ENCODE measurements around the gene EPS15. TPM values are rescaled to one million over a fixed set of nuclear protein-coding genes. Genes with fewer than 3 reads are reported as not detected.
A peak's percentile ranks its signal among the peaks of the same experiment; 100 is the strongest.

The EPS15 gene
- total and polyA plus RNA-seq, 11 donors: 19.9 to 80.6 (median 67.8) TPM

DNA sequence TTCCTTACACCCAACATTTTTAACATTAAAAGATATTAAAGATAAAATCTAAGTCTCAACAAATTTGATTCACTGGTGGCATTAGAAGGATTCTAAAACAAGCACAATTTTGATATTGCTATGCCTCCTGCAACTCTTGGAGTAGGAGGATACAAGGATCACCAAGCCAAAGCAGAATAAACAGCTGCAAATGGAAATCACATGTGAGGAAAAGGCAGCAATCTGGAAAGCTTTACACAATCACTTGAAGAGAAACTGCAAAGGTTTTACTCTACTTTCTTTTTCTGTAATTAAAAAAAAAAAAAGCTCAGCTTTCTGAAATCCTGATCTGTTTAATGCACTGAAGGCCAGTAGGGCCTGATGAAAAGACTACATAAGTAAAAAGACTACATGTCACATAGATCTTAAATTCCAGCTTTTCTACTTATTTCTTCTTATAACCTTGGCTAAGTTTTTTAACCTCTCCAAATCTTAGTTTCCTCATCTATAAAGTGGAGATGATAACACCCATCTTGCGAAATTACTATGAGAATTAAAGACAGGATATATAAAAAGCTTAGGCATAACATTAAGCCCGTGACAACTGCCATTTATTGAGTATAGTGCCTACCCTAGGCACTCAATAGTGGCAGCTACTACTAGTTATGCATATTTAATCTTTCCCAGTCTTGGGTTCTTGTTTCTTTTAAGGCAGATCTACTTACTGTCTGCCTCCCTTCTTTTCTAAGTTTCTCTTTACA is 73.5 kb downstream of the EPS15 start:
- ATAC-seq: peak in 1 of 4 donors; percentile 54
- no peaks in the 10 kb centered on the region for H3K27me3 ChIP-seq
- WGBS, 4 donors: 79 to 94% (median 88%) methylated on average over 2 of the region's 2 CpGs
- DNase-seq: no peak
- TF ChIP-seq POLR2A (IDR thresholded peaks at IDR 0.05): no peak
- TF ChIP-seq, protein P1, sequence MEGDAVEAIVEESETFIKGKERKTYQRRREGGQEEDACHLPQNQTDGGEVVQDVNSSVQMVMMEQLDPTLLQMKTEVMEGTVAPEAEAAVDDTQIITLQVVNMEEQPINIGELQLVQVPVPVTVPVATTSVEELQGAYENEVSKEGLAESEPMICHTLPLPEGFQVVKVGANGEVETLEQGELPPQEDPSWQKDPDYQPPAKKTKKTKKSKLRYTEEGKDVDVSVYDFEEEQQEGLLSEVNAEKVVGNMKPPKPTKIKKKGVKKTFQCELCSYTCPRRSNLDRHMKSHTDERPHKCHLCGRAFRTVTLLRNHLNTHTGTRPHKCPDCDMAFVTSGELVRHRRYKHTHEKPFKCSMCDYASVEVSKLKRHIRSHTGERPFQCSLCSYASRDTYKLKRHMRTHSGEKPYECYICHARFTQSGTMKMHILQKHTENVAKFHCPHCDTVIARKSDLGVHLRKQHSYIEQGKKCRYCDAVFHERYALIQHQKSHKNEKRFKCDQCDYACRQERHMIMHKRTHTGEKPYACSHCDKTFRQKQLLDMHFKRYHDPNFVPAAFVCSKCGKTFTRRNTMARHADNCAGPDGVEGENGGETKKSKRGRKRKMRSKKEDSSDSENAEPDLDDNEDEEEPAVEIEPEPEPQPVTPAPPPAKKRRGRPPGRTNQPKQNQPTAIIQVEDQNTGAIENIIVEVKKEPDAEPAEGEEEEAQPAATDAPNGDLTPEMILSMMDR (IDR thresholded peaks at IDR 0.05): no peak
- peaks cover 0 to 38% (median 17%) of the 10 kb centered on the region in 12 donors for H3K4me1 ChIP-seq
- peak overlapping the region in 4 of 12 donors; percentile 1 to 40 (median 18) for H3K27ac ChIP-seq
- no peak overlapping the region for H3K4me3 ChIP-seq
- peaks cover 0 to 78% (median 33%) of the 10 kb centered on the region in 9 donors for H3K36me3 ChIP-seq
- H3K9me3 ChIP-seq: no peaks in the 10 kb centered on the region
- intact Hi-C loops (cut with DNase I): no loop called here

DNA sequence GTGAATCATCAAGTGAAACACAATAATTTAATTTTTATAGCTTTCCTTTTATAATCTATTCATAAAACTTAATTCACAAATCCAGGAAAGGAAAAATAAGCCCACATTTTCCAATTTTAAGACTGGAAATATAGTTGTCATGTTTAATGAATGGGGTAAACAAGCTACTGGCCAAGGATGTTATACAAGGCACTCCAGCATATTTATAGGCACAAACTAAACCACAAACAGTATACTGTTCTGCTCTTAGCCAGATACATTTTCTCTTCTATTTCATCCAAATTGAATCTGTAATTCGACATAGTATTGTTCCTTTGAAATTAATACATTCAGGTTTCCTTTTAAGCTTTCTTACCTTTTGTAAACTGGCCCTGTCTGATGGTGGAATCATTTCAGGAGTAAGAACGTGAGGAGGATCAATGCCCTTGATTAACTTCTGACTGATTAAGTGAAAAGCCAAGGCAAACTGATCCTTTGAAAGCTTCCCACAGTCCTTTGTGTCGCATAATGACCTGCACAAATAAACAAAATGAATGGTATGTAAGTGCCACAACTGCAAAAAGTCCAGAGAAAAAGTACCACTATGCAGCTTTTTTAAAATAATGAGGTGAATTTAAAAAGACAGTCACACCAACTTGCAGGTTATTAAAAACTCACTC is 74.4 kb downstream of the EPS15 start:
- DNase-seq (no peak), ATAC-seq (peak in 1 of 4 donors; percentile 57)
- Histone ChIP-seq H3K27me3 (no peaks in the 10 kb centered on the region), H3K4me1 (peaks cover 0 to 39% (median 17%) of the 10 kb centered on the region in 12 donors), H3K4me3 (no peak overlapping the region), H3K36me3 (peaks cover 0 to 82% (median 35%) of the 10 kb centered on the region in 9 donors), H3K27ac (peak overlapping the region in 4 of 12 donors; percentile 3 to 40 (median 18)), H3K9me3 (no peaks in the 10 kb centered on the region)
- intact Hi-C loops (cut with DNase I): no loop called here
- TF ChIP-seq, protein P1 (IDR thresholded peaks at IDR 0.05): no peak
- TF ChIP-seq POLR2A (IDR thresholded peaks at IDR 0.05): no peak
- WGBS, 4 donors: 82 to 90% (median 88%) methylated on average over 3 of the region's 3 CpGs

DNA sequence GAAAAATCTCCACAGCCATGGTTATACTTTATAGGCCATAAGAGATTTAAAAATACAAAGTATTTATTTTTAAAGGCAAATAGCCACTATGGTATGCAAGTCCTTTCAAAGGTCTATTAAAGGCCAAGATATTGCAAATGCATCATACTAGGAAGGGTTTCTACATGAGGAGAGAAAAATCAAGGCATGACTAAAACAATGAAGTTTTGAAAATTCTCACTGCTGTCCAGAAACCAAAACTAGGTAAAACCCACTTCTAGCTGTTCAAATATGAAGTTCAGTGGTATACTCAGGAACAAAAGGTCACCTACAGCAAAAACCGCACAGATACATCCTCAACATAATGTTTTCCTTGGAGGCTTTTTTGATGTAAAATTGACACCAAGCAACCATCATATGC is 75.0 kb downstream of the EPS15 start:
- H3K27ac ChIP-seq: peak overlapping the region in 3 of 12 donors; percentile 14 to 40 (median 22)
- H3K36me3 ChIP-seq: peaks cover 0 to 82% (median 35%) of the 10 kb centered on the region in 9 donors
- TF ChIP-seq, protein P1 (IDR thresholded peaks at IDR 0.05): no peak
- TF ChIP-seq POLR2A (IDR thresholded peaks at IDR 0.05): no peak
- peaks cover 0 to 45% (median 20%) of the 10 kb centered on the region in 12 donors for H3K4me1 ChIP-seq
- intact Hi-C loops (cut with DNase I): no loop called here
- H3K9me3 ChIP-seq: no peaks in the 10 kb centered on the region
- ATAC-seq (no peak), DNase-seq (no peak)
- H3K27me3 ChIP-seq: no peaks in the 10 kb centered on the region
- no peak overlapping the region for H3K4me3 ChIP-seq
- 86 to 97% (median 92%) methylated on average over 1 of the region's 1 CpG for WGBS, 4 donors

DNA sequence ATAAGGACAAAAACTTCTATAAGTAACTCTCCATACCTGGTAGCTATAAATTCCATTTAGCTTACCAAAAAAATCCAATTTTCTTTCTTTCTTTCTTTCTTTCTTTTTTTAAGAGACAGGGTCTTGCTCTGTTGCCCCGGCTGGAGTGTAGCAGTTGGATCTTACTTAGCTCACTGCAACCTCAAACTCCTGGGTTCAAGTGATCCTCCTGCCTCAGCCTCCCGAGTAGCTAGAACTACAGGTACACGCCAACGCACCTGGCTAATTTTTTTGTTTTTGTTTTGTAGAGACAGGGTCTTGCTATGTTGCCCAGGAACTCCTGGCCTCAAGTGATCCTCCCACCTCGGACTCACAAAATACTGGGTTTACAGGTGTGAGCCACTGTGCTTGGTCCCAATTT is 75.5 kb downstream of the EPS15 start:
- H3K27ac ChIP-seq: no peak overlapping the region
- H3K4me1 ChIP-seq: peaks cover 0 to 50% (median 20%) of the 10 kb centered on the region in 12 donors
- H3K4me3 ChIP-seq: no peak overlapping the region
- 97 to 98% (median 98%) methylated on average over 5 of the region's 5 CpGs for WGBS, 4 donors
- no peak for TF ChIP-seq POLR2A (IDR thresholded peaks at IDR 0.05)
- TF ChIP-seq, protein P1 (IDR thresholded peaks at IDR 0.05): no peak
- intact Hi-C loops (cut with DNase I): no loop called here
- peaks cover 0 to 83% (median 39%) of the 10 kb centered on the region in 9 donors for H3K36me3 ChIP-seq
- DNase-seq: no peak
- ATAC-seq: no peak
- H3K9me3 ChIP-seq: no peaks in the 10 kb centered on the region
- no peaks in the 10 kb centered on the region for H3K27me3 ChIP-seq
